Activated CD4-positive, alpha-beta T cell treated with anti-CD3 and anti-CD28 coated beads, Interleukin-2, Interleukin-4, amounts not matched to agents 100 ng/mL and 50 ng/mL, durations not matched to agents 16 hours and 8 hours (primary cell): ENCODE measurements around the gene ZHX3.

Experiments used
- DNase-seq: peaks from one replicate; pipeline ENCODE4 v3.0.0-alpha.2; 2020; ENCODE audit warnings: low spot score

ZHX3 gene

DNA sequence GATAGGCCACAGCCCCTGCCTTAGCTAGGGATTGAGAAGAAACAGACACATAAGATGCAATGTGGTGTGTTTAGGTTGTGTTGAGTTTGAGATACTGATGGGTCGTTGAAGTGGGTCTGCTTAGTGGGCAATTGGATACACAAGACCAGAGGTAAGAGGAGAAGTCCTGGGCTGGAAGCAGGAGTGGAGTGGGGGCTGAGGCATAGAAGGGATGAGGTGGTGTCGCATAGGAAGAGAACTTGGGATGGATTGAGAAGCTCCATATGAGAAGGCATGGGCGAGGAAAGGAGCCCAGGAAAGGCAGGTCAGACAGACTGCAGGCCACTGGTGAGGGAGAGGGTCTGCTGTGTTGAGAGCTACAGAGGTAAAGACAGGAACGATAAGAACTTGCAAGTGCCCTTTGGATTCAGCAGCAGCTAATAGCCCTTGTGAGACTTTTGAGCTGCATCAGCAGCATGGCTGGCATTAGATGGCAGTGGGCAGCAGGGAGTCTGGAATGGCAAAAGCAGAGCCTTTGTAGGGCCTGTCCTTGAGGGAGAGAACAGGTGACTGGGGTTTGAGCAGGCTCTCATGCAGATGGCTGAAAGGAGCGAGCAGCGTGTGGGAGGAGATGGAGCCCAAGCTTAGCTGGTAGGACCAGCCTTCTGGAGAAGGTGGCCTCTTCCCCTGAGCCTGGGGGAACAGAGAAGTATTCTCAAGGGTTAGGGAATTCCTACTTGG is 147.0 kb downstream of the ZHX3 start:
- DNase-seq = no peak

DNA sequence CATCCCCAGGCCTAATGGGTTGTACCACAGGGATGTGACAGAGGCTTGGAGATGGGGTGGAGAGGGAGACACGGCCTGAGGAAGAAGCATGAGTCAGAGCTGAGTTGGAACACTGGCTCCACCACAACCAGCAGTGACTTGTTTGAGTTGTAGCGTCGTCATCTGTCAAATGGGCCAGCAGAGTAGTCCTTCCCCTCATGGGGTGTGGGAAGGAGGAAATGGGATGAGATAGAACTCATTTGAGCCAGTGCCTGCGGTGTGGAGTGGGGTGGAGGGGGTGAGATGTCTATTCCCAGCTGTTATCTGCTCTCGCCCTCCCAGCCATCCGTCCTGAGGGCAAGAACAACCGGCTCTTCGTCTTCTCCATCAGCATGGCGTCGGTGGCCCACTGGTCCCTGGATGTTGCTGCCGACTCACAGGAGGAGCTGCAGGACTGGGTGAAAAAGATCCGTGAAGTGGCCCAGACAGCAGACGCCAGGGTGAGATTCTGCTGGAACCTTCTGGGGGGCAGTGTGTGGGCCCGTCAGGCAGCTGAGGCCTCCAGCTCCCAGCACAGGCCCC is 147.7 kb downstream of the ZHX3 start:
- DNase-seq = no peak

DNA sequence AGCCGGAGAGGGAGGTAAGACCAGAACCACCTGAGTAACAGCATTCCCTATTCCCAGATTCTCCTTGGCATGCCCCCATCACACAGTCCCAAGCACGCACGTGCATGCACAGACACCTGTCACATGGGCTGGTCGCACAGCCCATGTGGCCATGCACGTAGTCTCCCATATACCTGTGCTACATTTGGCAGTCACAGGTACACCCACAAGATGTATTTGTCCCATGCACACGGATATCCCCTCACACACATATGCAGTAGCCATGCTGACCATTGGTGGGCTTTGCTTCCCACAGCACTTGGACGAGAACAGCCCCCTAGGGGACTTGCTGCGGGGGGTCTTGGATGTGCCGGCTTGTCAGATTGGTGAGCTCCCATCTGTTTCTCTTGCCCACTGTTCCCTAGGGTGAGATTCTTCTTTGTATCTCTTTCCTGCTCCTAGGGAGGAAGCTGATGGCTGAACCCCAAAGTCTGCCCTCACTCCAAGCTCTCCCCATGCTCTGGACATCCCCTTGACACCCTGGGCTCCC is 148.3 kb downstream of the ZHX3 start:
- no peak for DNase-seq

DNA sequence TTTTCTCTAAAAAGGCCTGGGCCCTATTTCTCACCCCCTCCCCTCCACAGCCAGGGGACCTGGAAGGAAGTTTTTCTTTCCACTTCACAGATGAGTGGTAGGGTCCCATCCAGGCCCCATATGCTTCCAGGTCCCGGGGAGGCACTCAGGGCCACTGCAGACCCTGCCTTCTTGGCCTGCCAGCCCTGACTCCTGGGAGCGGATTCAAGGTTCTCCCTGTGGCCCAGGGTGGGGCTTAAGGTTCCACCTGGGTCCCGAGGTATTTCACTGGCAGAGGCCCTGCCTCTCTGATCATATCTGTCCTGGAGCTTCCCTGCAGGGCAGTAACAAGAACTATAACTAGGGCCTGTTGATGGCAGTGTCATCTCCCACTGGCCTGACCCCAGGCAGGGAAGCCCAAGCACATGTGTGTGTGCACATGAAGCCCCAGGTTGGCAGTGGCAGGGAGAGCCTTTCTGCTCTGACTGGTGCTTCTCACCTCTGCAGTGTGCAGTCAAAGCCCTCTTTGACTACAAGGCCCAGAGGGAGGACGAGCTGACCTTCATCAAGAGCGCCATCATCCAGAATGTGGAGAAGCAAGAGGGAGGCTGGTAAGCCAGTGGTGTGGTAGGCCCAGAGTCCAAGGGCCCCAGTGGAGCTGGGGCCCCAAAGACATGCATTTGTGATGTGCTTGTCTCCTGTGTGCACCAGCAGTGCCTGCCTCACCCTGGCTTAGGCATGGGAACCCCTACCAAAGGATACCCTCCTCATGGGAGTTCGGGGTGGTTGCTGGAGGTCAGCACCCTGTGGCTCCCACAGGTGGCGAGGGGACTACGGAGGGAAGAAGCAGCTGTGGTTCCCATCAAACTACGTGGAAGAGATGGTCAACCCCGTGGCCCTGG is 149.0 kb downstream of the ZHX3 start:
- no peak for DNase-seq

DNA sequence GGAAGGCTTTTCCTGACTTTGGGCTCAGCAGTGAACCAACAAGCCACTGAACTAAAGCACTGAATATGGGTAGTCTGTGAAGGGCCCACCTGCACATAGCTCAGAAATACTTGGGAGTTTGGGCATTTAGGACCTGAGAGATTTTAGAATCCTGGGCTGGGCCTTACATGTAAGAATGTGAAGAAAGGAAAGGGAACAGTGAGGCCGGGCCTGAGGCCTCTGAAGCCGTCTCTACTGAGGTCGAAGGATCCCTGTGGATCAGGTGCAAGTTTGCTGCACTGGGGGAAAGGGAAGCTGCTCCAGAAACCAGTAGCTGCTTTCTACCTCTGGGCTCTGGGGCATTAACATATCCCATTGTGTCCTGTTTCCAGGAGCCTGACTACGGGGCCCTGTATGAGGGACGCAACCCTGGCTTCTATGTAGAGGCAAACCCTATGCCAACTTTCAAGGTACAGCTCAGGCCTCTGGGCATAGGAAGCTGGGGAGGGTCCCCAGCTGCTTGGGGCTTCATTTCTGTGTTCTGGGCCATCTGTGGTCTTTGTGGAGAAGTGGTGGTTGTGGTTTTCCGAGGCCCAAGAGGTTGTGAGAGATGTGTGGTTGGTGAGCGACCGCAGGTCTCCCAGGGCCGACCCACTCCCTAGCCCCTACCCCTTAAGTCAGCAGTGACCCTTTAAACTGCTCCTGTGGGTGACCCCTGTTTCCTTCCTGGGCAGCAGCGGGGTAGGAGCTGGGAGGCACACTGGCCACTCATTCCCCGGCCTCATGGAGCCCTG is 149.9 kb downstream of the ZHX3 start:
- DNase-seq = peak; percentile 18

DNA sequence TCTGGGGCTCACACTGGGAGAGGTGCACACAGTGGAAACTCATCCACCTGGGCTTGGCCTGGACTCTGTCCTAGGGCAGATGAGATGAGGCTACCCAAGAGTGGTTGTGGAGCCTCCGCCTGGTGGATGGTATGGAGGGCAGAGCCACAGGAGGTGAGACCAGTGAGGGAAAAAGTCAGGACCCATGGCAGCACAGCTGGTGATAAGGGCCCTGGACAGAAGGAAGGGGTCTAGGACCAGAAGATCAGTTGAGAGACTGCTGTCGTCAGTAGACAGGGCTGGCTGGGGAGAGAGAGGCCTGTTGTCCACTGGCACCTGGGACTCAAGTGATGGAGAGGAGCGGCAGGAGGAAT is 150.4 kb downstream of the ZHX3 start:
- no peak for DNase-seq

DNA sequence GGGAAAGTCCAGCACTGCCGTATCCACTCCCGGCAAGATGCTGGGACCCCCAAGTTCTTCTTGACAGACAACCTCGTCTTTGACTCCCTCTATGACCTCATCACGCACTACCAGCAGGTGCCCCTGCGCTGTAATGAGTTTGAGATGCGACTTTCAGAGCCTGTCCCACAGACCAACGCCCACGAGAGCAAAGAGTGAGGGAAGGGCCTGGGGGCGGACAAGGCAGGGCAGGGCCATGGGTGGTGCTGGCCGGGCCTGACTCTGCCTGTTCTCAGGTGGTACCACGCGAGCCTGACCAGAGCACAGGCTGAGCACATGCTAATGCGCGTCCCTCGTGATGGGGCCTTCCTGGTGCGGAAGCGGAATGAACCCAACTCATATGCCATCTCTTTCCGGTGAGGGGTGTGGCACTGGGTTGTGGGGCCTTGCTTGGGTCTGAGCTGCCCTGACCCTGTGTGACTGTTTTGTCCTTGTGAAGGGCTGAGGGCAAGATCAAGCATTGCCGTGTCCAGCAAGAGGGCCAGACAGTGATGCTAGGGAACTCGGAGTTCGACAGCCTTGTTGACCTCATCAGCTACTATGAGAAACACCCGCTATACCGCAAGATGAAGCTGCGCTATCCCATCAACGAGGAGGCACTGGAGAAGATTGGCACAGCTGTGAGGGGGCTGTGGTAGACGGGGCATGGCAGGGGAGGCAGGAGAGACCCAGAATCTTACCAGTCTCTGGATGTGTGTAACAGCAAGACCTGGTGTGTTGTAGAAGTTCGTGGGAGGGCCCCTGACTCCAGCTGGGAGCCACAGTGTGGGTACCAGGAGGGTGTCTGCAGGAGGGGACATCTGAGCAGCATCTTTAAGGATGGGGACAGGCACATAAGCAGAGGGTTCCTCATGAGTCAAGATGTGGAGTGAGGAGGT is 151.1 kb downstream of the ZHX3 start:
- no peak for DNase-seq

DNA sequence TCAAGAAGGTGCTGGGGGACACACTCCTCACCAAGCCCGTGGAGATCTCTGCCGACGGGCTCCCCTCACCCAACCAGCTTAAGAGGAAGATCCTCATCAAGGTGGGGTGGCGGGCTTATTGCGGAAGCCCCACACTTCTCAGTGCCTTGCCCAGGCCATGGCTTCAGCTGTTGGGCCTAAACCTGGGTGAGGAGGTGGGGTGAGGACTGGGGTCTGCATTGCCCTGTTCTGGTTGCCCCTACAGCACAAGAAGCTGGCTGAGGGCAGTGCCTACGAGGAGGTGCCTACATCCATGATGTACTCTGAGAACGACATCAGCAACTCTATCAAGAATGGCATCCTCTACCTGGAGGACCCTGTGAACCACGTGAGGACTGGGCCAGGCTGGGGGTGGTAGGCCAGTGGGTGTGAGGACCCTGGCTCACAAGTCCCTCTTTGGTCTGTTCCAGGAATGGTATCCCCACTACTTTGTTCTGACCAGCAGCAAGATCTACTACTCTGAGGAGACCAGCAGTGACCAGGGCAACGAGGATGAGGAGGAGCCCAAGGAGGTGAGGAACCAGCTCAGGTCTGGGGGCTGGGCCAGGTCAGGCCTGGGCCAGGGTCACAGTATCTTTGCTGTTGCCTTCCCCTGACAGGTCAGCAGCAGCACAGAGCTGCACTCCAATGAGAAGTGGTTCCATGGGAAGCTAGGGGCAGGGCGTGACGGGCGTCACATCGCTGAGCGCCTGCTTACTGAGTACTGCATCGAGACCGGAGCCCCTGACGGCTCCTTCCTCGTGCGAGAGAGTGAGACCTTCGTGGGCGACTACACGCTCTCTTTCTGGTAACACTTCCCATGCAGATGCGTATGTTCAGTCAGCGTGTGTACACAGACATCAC is 152.3 kb downstream of the ZHX3 start:
- DNase-seq = no peak

DNA sequence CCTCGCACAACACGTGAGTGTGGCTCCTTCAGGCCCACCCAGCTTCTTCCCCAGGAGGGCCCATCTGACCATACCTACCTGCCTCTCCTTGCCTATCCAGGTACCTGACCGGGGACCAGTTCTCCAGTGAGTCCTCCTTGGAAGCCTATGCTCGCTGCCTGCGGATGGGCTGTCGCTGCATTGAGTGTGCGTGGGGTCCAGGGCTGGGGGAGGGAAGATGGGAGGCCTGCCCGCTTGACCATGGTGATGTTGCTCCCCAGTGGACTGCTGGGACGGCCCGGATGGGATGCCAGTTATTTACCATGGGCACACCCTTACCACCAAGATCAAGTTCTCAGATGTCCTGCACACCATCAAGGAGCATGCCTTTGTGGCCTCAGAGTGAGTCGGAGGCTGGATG is 153.7 kb downstream of the ZHX3 start:
- DNase-seq = no peak

DNA sequence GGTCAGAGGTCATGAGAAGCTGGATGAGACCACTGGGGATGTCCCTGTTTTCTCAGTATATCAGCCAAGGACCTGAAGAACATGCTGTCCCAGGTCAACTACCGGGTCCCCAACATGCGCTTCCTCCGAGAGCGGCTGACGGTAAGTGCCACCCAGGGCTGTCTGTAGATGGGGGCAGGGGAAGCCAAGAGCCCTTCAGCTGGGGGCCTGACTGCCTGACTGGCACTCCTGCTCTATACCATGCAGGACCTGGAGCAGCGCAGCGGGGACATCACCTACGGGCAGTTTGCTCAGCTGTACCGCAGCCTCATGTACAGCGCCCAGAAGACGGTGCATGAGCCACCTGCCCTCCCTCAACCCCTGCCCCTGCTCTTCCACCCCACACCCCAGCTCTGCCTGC is 155.1 kb downstream of the ZHX3 start:
- no peak for DNase-seq

DNA sequence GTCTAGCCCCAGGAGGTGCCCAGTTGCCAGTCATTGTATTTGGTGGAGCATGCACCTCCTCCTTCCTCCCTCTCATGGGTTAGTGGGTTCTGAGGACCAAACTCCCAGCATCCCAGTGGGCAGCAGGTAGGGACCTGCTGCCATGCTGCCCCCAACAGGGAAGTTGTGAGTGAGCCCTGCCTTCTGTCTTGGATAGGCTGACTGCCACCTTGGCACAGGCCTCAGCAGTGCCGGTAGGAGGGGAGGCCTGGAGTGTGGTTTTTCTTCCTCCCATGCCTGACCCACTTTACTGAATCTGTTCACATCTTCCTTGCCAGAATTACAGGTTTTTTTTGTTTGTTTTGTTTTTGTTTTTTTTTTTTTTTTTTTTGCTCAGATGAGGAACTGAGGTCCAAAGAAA is 155.6 kb downstream of the ZHX3 start:
- no peak for DNase-seq

DNA sequence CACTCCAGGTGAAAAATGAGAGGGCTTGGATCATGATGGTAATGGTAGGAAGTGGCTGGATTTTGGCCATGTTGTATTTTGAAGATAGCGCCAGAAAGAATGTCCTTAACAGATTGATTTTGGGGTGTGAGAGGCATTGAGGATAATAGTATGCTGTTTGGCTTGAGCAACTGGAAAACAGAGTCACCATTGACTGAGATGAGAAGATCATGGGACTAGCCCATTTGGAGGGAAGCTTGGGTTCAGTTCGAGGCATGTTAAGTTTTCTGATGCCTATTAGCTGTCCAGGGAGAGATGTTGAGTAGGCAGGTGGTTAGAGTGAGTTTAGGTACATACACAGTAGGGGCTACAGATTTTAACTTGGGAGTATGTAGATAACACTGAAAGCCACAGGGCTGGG is 156.8 kb downstream of the ZHX3 start:
- no peak for DNase-seq

DNA sequence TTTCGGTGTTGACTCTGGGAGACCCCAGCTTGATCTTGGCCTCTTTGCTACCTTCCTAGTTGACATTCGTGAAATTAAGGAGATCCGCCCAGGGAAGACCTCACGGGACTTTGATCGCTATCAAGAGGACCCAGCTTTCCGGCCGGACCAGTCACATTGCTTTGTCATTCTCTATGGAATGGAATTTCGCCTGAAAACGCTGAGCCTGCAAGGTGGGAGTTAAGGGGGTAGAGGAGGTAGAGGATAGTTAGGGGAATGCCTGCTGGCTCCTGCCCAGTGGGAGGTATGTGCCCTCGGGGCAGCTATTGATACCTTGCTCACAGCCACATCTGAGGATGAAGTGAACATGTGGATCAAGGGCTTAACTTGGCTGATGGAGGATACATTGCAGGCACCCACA is 158.0 kb downstream of the ZHX3 start:
- no peak for DNase-seq

DNA sequence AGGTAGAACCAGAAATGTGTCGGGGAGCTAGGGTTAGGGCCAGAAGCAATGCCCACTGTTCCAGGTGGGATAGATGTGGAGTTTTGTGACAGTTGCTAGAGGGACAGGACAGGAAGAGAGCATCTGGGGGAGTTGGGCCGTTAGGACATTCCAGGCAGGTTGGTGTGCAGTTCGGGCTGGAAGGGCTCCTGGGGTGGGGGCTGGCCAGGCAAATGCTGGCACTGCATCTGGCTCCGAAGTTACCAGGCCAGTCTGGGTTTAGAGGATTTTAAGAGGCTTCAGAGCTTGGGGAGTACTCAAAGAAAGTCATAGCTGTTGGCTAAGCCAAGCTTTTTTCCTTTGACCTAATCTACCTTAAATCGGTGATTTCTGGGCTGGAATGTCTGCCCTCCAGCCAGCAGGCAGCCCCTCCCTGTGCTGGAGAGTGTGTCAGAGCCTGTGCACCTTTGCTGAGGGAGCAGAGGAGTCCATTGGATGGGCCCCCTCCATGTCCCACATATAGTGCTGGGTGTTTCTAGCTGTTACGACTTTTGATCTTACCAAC is 159.4 kb downstream of the ZHX3 start:
- DNase-seq = no peak

DNA sequence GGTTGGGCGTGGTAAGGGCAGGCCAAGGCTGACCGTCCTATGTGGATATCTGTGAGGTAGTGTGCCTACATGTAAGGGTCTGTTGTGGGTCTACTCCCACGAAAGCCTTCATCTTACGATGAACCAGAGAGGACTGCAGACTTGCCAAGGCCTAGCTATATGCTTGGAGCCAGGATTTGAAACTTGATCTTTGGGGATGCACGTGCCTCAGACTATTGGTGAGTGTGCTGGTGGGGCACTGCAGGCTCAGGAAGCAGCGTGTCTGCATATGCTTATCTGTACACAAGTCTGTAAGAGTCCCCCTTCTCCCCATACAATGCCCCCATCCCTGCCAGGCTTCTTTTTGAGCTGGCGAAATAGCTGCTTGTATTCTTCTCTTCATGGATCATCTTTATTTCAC is 162.3 kb downstream of the ZHX3 start:
- DNase-seq = no peak

DNA sequence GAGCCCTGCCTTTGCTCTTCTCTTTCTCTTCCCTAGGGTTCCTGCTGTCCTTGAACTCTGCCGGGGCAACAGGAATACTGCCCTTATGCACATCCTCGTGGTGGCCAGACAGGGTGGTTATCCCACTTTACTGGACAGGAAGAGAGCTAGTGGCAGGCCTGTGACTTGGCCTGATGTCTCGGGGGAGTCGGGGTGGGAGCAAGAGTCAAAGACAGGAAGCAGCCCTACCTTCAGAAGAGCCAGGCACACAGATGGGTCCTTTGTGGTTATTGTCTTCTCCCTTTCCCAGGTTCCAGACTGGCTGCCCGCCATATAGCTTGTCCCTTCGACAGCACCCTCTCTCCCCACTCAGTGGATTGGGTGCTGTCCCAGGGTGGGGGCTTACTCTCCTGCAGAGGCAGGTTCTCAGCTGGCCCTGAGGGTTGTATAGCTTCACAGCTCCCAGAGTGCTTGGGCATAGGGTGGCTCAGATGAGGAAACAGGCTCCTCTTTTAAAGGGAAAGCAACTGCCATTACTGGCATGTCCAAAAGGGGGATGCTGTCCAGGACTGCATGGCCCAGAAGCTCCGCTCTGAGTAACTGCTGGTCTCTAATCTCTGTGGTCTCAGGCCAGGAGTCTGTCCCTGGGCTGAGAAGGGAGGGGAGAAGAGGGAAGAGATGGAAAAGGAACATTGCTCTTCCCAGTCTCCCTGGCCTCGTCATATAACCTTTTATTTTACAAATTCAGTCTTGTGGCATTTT is 162.9 kb downstream of the ZHX3 start:
- no peak for DNase-seq

DNA sequence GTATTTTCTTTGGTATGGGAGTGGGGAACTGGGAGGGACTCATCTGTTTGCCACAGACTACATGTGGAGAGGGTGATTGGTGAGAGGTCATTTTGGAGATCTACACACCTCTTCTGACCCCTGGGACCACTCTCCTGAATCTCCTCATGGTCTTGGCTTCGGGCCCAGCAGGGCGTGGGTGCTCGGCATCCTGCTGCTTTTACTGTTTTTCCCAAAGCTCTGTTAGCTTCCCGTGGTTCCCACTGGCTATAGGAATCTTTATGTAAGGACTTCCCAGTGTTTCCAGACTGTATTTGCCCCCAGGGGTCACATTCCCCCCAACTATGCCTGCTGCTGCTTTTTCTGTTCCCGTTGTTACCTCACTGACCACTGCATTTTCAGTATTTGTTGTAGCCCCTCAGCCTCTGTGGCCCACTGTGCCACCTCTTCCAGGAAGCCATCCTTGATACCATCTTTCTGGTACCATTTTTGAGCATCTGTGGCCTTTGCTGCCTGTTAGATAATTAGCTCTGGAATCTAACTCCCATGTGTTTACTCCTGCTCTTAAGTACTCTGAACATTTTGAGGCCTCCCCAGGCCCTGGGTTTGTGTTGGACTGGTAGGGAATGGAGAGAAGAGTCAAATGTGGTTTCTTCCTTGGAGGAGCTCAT is 165.3 kb downstream of the ZHX3 start:
- no peak for DNase-seq

DNA sequence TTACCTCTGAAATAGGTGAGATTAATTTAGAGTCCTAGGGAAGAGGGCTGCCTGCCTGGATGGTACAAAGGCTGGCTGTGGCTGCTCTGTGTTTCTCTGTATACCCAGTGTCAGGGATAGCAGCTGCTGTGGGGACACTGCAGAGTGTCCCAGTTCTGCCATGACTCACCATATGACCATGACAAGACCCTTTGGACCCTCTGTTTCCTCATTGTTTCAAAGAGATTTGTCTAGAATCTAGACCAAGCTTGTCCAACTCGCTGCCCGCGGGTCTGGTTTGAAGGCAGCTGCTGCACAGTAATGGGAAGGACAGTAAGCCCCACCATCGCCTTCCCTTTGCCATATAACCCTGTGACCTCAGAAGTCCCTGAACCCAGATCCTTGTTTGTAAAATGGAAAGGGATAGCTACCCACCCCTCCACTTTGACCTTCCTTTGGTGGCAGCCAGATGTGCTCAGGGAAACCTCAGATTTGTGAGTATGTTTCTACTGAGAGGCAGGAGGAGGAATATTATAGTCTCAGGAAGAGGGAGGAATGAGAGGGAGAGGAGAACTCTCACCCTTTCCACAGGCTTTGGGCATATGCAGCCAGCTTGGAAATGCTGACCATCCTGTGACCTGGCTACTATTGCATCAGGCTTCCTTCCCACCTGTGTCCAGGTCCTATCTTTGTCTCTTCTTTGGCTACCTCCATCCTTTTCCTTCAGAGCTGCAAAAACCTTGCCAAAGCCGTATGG is 166.2 kb downstream of the ZHX3 start:
- DNase-seq = no peak
